AG09319 (cell line): Measurements from ENCODE around the gene CBLN4.

ENCODE experiments used
- DNase-seq: peaks from one replicate; pipeline ENCODE4 v3.0.0-alpha.2; 2010; ENCODE audit warnings: low read depth; ENCODE audit errors: extremely low read depth
- TF ChIP-seq, protein P1 (sequence below): IDR thresholded peaks from 2 replicates; pipeline ENCODE4 v1.5.1; 2011; ENCODE audit warnings: low read depth, mild to moderate bottlenecking, inconsistent platforms, low read length, moderate library complexity

Gene CBLN4

GRCh38 chr20:56005389-56005715 is at the start of gene CBLN4:
CBLN4 (minus strand) TSS chr20:56005519; CDS start chr20:56004171, 1,348 bp downstream.
- DNase-seq = no peak
- TF ChIP-seq, protein P1, sequence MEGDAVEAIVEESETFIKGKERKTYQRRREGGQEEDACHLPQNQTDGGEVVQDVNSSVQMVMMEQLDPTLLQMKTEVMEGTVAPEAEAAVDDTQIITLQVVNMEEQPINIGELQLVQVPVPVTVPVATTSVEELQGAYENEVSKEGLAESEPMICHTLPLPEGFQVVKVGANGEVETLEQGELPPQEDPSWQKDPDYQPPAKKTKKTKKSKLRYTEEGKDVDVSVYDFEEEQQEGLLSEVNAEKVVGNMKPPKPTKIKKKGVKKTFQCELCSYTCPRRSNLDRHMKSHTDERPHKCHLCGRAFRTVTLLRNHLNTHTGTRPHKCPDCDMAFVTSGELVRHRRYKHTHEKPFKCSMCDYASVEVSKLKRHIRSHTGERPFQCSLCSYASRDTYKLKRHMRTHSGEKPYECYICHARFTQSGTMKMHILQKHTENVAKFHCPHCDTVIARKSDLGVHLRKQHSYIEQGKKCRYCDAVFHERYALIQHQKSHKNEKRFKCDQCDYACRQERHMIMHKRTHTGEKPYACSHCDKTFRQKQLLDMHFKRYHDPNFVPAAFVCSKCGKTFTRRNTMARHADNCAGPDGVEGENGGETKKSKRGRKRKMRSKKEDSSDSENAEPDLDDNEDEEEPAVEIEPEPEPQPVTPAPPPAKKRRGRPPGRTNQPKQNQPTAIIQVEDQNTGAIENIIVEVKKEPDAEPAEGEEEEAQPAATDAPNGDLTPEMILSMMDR = no peak

- TF ChIP-seq, protein P1 = no peak
- DNase-seq = no peak
Measured at GRCh38 chr20:56043227-56043626, 37.9 kb upstream of the CBLN4 start.

- DNase-seq = no peak
- TF ChIP-seq, protein P1 = no peak
Measured at GRCh38 chr20:56032251-56032650, 26.9 kb upstream of the CBLN4 start.

DNA sequence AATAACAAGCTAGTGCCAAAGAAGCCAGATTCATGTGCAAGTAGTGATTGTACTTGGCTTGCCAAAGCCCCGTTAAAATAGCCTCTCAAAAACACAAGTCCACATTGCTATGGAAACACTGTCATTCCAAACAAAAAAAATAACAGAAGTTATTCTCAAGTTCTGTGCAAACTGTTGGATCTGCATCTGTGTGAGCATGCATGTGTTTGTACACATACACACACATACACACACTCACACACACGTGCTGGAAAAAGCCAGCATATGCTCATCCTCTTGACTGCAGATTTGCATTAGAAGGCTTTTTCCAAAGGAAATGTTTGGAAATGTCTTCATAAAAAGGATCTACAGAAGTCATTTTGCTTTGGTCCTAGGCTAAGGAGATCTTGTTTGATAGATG is 13.4 kb upstream of the CBLN4 start:
- DNase-seq = no peak

GRCh38 chr20:56018194-56018593 is 12.9 kb upstream of the CBLN4 start:
- no peak for DNase-seq
- TF ChIP-seq, protein P1 = no peak

More for the DNA sequence above, 13.4 kb upstream of the CBLN4 start:
- TF ChIP-seq, protein P1 = no peak

- DNase-seq = no peak
- TF ChIP-seq, protein P1 = no peak
Measured at GRCh38 chr20:56017560-56017959, 12.2 kb upstream of the CBLN4 start.

GRCh38 chr20:56014998-56015397 is 9.7 kb upstream of the CBLN4 start:
- TF ChIP-seq, protein P1 = no peak
- DNase-seq = no peak
